RCC 7860 (cell line): ENCODE results near the gene PRDM16.

Experiments
- DNase-seq: peaks from one replicate; pipeline ENCODE4 v3.0.0-alpha.2; 2015; ENCODE audit warnings: low spot score
- FAIRE-seq: peaks from 2 replicates; lab custom pipeline; 2012; peaks lifted over from hg19 to GRCh38; lab: Jason Lieb, UNC

PRDM16 gene

DNA sequence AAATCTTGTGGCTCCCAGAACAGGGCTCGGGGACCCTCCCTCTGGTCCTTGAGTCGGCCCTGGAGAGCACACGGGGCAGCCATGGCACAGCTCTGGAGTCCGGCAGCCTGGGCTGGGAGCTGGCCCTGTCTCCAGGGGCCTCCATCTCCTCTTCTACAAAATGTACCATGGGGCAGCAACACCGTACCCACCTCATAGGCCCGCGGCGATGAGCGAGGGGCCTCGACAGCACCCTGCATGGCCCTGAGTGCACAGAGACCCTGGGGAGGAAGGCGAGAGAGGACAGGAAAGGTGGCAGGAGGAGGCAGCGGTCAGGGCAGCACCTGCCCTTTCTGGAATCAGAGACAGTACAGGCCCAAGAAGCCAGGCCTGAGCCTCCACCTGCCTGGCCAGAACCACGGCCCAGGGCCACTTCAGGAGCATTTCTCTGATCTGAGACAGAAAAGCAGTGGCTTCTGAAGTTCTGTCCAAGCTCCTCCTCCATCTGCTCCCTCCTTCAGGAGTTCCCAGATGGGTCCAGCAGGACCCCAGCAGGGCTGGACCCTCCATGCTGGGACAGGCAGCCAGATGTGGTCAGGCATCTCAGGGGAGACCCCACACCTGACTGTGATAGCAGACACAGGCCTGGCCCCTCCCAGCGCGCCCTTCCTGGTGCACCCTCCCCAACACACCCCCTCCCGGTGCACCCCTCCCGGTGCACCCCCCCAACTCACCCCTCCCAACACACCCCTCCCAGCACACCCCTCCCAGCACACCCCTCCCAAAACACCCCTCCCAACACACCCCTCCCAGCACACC lies 309.6 kb downstream of the PRDM16 start:
- FAIRE-seq (no peak), DNase-seq (no peak)

DNA sequence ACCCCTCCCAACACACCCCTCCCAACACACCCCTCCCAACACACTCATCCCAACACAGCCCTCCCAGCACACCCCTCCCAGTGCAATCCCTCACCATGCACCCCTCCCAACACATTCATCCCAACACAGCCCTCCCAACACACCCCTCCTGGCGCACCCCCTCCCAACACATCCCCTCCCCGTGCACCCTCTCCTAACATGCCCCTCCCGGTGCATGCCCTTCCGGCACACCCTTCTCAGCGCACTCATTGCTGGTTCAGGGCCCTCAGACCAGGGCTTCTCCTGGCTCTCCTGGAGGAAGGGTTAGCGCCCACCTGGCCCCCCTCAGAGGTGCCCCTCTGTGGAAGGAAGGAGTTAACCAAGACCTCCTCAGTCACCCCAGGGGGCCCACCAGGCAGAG lies 310.9 kb downstream of the PRDM16 start:
- FAIRE-seq (no peak), DNase-seq (no peak)

DNA sequence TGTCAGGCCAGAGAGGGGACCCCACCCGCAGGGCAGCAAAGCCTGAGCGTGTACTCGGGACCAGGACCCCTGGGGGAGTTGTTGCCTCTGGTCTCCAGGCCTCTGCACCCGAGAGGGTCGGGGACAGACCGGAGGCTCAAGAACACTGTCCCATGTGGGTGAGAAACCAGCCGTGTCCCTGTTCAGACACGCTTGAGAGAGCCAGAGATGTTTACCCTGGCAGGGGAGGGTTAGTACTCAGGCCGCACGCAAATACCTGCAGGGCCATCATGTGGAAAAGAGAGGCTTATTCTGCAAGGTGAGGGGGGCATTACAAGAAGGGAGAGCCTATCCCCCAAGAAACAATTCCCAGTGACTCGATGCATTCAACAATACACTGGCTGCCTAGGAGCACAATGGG lies 311.5 kb downstream of the PRDM16 start:
- peak; percentile 11 for DNase-seq
- FAIRE-seq: no peak

DNA sequence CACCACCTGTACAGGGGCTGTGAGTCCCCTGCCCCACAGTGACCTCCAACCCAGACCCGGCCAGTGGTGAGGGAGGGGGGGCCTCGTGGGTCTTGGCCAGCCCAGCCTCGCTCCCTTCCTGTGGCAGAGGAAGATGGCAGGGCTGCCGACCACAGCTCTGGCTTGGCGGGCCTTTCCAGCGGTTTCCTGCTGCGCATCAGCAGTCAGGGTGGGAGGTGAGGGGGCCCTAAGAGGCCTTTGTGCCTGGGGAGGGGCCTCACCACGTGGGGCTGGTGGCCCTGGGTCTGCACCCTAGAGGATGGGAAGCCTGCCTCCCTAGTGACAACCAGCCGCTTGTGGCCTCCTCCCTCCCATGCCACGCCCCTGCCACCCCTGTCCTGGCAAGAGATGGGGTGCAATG lies 312.9 kb downstream of the PRDM16 start:
- FAIRE-seq (no peak), DNase-seq (no peak)

DNA sequence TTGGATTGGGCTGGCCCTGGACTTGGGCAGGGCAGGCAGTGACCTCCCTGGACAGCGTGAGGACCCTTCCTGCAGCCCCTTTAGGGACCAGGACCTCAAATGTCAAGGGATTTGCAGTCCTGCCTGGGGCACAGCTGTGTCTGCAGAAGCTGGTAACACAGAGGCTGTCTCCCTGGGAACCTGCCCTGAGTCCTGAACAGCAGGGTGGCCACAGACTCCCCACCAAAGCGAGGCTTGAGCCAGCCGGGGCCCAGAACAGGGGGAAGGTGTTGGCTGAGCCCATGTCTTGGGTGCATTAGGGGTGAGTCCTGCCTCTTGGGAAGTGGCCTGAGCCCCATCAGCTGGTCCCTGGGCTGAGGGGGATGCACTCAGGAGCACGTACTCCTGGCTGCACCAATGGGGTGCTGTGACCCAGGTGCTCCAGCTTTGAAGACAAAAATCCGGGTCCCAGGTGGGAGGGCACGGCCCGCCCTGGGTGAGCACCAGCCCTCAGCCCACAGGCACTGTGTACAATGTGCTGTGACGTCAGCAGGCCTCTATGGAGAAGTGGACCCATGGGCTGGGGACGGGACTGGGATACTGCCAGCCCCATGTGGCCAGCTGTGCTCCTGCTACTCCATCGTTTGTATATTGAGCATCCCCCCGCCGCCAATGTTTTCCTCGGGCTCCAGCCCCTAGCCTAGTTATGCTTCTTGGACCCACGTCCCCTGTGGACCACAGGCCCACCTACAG lies 313.5 kb downstream of the PRDM16 start:
- DNase-seq (no peak), FAIRE-seq (no peak)

DNA sequence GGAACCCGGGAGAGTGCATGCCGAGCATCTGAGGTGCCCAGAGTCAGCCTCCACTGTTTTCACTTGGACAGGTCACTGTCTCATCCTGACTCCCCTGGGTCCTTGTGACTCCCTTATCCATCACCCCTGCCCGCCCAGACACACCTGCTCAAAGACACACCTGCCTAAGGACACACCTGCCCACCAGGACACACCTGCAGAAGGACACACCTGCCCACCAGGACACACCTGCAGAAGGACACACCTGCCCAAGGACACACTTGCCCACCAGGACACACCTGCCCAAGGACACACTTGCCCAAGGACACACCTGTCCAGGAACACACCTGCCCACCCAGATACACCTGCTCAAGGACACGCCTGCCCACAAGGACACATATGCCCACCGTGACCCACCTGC lies 314.7 kb downstream of the PRDM16 start:
- FAIRE-seq (no peak), DNase-seq (no peak)

DNA sequence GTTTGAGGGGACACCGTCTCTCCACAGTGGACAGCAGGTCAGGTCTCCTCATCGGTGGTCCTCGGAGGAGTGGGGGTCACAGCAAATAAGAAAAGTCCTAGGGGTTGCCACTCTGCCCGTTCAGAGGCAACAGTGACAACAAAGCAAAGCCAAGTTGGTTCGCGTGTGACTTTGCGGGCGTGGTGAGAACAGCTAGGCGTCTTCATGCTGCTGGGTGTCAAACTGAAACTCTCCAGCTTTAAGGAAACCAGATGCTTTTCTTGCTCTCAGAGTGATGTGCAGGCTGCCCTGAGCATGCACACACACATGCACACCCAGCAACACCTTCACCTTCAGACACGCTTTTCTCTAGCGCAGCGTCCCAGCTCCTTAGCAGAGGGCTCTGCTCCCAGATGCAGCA lies 315.4 kb downstream of the PRDM16 start:
- DNase-seq: no peak
- FAIRE-seq: no peak

DNA sequence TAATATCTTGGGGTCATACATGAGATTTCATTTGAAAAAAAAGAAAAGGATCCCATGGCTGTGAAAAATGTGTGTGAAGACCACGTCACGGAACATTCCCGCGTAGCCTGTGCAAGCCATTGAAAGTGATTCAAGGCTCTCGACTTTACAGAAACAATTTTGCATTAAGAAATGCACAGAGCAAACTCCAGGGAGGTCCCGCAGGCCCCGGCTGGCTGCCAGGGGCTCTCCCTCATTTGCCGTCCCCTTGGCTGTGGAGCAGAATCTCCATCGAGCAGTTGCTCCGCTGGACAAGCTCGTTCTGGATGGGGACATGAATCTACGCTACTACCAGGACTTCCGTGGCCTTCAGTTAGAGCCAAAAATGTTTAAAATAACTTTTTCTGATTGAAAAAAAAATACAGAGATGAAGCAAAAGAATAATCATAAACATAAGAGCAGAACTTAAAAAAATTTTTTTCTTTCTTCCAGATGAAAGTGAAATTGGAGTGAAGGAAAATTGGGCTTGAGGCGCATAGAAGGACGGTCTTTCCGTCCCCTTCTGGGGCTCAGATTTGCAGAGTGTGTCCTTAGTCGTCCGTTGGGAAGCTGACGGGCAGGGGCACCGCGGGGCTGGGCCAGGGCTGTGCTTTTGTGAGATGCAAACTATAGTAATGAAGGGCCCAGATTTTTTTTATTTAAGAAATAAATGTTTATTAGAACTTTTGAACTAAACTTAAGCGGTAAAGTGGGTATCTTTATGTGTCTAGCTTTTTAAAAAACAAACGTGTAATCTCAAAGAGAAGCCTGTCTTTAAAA lies 317.4 kb downstream of the PRDM16 start:
- no peak for DNase-seq
- FAIRE-seq: no peak

DNA sequence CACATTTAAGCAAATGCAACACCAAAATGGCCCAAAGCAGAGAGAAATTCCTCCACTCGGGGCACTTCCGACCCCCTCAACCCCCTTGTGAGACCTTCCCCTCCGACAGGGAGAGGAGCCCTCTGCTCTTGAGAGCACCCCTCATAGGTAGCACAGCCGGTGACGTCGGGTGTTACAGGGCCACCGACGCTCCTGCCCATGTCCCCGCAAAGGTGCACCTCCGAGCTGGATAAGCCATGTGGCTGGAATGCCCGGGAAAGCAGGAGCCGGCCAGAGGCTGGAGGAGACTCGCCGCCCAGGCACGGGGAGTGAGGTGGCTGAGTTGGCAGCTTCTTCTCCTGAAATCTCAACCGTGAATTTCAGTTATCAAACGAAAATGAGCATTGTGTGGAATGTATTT lies 318.4 kb downstream of the PRDM16 start:
- DNase-seq (no peak), FAIRE-seq (no peak)

DNA sequence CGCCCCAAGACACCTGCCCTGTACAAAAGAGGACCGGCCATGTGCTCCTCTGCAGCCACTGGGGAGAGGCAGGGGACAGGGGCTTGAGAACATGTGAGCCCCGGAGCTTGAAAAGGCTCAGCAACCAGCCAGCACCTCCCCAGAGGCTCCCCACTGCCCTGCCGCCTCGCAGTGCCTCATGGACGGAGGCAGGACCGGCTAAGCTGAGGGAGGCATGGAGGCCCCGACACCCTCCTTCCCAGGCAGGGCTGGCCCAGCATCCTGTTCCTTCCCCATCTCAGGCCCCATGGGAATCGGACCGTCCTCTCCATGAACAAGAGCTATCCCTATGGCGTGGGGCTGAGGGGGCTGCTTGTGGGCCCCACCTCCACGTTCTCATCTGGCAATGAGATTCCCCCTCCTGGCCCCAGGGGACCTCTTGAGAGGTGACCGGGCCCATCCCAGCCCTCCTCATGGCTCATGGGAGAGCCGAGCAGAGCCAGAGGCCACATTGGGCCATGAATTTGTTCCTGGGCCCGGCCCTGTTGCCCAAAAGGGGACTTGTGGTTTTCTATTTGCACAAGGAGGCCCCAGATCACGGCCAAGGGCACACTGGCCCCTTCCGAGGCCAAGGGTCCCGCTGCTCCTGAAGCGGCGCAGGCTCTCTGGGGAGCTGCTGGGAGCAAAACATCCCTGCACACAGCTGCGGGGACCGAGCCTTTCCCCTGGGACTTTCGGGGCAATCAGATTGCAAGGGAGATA lies 320.3 kb downstream of the PRDM16 start:
- FAIRE-seq (no peak), DNase-seq (no peak)

DNA sequence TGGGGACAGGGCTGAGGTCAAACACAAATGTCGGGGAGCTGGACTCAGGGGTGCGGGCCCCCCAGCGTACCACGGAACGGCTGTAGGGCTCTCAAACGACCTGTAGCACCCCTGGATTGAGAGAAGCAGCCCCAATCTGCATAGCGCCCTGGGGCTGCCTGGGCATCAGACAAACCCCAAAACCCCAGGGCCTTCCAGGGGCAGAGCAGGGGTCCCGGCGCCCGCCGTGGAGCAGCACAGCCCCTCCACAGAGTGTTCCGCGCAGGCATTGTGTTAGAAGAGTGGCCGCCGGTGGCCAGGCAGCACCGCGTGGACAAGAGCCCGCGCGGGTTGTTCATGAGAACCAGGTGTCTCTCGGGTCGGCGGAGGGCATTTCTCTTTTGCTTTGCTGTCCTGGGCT lies 321.3 kb downstream of the PRDM16 start:
- DNase-seq (no peak), FAIRE-seq (no peak)

DNA sequence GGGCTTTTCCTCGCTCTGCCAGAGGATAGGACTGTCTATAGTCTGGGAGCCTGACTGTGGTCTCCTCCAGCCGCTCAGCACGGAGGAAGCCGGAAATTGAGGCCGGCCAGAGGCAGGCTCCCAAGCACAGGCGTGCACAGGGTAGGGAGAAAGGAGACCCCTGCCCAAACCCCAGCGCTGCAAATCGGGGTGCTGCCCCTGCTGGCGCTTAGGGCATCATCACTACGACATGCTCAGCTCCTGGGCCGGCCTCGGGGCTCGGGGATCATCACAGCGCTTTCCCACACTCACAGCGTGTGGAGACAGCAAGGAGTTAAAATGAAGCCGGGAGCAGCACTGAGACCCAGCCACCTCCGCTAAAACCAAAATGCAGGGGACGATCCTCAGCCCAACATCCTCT lies 322.7 kb downstream of the PRDM16 start:
- no peak for DNase-seq
- no peak for FAIRE-seq

DNA sequence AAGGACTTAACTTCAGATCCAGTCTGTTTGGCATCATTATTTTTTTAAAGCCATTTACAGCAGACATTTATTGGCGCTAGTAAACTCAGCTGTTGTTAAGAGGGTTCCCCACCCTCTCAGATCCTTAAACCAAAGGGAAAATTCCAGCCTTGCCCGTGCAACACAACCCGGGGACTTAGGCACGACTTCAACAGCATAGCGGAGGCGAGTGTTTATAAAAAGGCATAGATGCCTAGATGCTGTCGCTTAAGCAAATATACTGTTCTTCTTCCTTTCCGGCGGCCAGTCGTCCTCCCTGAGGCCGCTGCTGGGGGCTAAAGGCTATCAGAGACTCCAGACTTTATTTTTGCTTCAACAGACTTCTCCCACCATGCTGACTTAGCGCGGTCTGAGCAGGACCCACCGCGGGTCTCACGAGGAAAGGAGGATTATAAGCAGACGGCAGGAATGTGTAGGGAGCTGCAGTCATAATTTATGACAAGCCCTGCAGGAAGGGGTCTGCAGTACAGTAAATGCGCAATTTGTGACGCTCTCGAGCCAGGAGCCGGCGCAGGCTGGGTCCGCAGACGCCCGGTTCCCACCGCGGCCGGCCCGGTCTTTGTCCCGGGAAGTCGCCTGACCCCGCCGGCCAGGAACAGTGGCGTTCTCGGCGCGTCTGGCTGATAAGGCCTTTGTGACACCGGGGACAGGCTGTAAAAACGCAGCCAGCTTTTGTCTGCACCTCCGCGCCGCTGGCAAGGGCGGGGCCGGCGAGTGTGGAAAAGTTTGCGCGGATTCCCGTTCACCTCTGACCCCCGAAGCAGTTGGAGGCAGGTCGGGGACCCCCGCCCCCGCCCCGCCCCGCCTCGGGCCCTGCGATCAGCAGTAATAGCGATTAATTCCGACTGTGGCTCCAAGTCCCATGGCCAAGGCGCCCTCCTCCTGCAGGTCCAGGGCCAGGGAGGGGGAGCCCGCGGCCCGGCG lies 324.3 kb downstream of the PRDM16 start:
- no peak for DNase-seq
- FAIRE-seq: no peak

DNA sequence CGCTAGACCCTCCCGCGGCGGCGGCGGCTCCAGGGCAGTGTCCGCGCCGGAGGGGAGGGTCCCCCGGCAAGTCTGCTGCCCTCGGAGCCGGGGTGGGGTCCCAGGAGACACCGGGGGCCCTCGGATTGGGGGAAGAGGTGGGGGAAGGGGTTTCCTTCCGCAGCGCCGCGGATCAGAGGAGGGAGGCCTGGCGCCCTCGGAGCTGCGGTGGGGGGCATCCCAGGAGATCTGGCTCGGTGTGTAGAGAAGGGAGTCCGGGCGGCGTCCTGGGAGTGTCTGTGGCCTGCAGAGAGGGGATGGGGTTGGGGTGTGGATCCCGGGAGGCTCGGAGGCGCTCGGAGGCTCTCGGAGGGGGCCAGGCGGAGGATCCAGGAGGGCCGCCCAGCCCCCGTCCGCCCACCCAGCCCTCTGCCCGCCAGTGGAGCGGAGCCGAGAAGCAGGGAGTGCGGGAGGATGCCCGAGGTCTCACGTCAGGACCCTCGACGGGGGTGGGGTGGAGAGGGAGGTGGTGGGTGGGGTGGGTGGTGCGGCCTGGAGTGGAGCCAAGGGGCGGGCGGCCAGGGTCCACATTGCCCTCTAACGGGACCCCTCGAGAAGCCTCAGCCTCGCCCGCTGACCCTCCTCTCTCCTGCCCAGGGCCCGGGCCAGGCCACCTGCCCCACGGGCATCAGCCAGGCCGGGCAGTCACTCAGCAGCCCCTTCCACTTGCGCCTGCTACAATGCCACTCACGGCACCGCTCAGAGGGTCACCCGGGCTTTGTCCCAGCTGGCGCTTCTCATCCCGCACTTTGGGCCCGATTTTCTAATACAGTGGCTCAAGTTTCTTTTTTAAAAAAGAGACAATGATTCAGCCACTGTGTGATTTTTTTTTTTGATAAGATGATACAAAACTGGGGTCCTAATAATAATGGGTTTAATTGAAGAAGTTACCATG lies 325.3 kb downstream of the PRDM16 start:
- FAIRE-seq: no peak
- DNase-seq: no peak

DNA sequence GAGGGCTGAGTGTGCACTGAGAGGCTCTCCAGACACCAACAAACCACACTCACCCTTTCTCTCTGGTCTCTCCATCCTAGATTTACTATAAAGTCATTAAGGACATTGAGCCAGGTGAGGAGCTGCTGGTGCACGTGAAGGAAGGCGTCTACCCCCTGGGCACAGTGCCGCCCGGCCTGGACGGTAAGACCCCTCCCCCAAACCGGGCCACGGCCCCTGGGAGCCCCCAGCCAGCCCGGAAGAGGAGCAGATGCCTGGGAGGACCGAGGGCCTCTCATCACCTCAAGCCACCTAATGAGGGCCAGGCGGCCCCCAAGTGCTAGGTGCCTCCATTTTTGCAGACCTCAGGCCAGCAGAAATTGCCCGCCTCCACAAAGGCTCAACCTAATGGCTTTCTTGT lies 327.4 kb downstream of the PRDM16 start:
- DNase-seq: no peak
- FAIRE-seq: no peak

DNA sequence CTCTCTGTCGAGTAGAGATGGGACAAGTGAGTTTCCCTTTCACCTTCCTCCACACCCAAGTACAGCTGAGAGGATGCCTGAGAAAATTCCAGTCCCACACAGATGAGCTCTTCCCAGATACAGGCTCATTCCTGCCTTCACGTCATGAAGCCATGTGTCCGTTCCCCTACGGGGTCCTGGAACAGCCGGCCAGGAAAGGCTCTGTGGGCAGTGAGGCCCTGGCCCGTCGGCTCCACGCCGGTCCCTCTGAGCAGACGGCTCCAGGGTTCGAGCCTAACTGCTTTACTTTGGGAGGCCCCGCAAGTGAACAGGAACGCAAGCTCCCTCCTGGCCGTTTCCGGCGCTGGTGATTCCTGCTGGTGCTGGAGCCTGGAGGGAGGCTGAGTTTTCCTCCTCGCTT lies 328.3 kb downstream of the PRDM16 start:
- FAIRE-seq: no peak
- no peak for DNase-seq

DNA sequence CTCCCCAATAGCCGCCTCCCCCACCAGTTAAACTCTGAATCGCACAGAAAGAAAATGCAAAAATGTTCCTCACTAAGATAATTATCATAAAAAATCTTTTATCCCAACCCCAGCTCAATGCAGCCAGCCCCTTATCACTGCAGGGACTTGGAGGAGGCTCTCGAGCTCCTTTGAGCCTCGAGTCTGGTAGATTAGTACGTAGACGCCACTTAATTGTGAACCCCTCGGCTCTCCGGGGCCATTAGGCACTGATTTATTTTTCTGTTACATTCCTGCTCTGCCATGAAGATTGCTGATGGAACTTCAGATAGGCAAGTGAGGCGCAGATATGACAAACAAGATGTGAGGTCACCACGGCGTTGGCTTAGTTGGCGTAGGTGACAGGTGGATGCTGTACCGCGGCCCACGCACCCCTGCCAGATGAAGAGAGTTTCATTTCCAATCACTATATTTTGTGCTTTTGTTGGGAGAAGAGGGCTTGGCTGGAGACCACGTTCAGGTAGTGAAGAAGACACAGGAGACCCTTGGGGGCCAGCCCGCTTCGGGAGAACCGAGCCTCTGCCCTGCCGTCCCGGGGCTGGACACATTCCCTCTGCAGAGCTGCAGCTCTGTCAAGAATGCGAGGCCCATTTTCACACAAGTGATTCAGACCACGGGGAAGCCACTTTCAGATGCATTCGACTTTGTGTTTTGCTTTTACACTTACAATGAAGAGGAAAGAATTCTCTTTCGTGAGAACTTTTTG lies 329.6 kb downstream of the PRDM16 start:
- DNase-seq: no peak
- FAIRE-seq: no peak

DNA sequence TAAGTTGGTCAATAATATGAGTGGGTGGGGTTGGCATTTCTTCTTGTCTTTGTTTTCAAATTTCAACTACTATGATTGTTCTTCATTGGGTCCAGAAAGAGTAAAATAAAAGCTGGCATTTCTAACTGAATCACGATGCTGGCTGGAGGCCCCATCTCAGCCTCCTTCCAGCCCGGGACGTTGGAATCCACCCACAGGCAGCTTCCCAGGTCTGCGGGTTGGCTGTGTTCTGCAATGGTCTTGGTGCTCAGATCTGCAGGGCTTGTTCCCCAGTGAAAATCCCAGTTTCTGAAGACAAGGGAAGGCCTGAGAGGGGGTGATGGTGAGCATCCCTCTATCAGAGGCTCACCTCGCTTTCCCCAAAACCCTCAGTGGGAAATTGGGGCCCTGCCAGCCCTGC lies 330.7 kb downstream of the PRDM16 start:
- FAIRE-seq (no peak), DNase-seq (no peak)
